SU-DHL-6 (cell line): ENCODE measurements around the gene GRB10.

Experiments
- EZH2phosphoT487 ChIP-seq: fragments of 200-600 bp; sonication (generic), shearing (Covaris generic); conservative IDR thresholded peaks from 2 replicates; pipeline ENCODE4 v1.6.1; 2018; ENCODE audit warnings: mild to moderate bottlenecking, antibody characterized with exemption, low read length, moderate library complexity, mixed read lengths
- TF ChIP-seq, protein P1 (sequence below): fragments of 200-600 bp; sonication (generic); IDR thresholded peaks from one replicate; pipeline ENCODE4 v1.5.1; 2017; ENCODE audit warnings: antibody characterized with exemption, mild to moderate bottlenecking, low read length, moderate library complexity; ENCODE audit not compliant: insufficient read depth, poor library complexity, severe bottlenecking

- TF ChIP-seq, protein P1, sequence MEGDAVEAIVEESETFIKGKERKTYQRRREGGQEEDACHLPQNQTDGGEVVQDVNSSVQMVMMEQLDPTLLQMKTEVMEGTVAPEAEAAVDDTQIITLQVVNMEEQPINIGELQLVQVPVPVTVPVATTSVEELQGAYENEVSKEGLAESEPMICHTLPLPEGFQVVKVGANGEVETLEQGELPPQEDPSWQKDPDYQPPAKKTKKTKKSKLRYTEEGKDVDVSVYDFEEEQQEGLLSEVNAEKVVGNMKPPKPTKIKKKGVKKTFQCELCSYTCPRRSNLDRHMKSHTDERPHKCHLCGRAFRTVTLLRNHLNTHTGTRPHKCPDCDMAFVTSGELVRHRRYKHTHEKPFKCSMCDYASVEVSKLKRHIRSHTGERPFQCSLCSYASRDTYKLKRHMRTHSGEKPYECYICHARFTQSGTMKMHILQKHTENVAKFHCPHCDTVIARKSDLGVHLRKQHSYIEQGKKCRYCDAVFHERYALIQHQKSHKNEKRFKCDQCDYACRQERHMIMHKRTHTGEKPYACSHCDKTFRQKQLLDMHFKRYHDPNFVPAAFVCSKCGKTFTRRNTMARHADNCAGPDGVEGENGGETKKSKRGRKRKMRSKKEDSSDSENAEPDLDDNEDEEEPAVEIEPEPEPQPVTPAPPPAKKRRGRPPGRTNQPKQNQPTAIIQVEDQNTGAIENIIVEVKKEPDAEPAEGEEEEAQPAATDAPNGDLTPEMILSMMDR: no peak
- TF ChIP-seq EZH2phosphoT487: no peak
Observed at GRCh38 chr7:50745835-50746234, 36.9 kb downstream of the GRB10 start.
